Measurements from ENCODE around the gene AGBL4.

AGBL4 gene

DNA sequence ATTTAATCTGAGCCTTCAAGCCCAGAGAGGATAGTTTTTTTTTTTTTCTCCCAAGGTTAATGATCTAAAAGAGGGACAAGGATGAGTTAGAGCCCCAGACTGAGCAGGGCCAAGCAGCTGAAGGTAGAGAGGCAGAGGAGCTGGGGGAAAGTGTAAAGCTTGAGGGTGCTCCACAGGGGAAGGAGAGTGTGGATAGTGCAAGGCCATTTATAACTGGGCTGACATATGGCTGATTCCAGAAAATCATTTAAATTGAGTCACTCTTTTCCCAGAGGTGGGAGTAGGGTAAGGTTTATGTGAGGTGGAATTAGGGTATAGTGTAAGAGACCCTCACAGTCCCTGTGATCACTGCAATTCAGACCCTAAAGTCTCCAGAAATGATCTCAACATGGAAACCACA, 1302.8 kb downstream of the AGBL4 start:
- TF ChIP-seq, protein P1, sequence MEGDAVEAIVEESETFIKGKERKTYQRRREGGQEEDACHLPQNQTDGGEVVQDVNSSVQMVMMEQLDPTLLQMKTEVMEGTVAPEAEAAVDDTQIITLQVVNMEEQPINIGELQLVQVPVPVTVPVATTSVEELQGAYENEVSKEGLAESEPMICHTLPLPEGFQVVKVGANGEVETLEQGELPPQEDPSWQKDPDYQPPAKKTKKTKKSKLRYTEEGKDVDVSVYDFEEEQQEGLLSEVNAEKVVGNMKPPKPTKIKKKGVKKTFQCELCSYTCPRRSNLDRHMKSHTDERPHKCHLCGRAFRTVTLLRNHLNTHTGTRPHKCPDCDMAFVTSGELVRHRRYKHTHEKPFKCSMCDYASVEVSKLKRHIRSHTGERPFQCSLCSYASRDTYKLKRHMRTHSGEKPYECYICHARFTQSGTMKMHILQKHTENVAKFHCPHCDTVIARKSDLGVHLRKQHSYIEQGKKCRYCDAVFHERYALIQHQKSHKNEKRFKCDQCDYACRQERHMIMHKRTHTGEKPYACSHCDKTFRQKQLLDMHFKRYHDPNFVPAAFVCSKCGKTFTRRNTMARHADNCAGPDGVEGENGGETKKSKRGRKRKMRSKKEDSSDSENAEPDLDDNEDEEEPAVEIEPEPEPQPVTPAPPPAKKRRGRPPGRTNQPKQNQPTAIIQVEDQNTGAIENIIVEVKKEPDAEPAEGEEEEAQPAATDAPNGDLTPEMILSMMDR (IDR thresholded peaks at IDR 0.05): no peak

DNA sequence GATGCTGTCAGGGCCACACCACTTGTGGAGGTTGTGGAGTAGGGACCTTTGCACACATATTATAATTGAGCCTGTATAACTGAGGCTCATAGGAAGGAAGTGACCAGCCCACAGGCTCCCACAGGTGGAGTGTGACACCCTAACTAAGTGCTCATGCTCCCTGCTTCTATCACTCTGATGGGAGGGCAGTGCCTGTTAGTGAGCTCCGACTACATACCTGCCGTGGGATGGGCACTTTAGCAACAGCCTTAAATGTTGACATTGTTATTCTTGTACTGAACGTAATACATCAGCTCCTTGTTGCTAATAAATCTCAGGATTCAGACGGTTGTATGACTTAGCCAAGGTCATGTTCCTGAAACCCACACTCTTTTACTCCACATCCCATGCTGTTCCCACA, 1305.0 kb downstream of the AGBL4 start:
- TF ChIP-seq, protein P1 (IDR thresholded peaks at IDR 0.05): no peak

- TF ChIP-seq, protein P1 (IDR thresholded peaks at IDR 0.05): no peak
Measured at GRCh38 chr1:48718116-48718630, 1305.6 kb downstream of the AGBL4 start.

GRCh38 chr1:48717082-48717481, 1306.7 kb downstream of the AGBL4 start:
- TF ChIP-seq, protein P1 (IDR thresholded peaks at IDR 0.05): no peak

- TF ChIP-seq, protein P1 (IDR thresholded peaks at IDR 0.05): no peak
Measured at GRCh38 chr1:48715921-48716320, 1307.8 kb downstream of the AGBL4 start.

- TF ChIP-seq, protein P1 (IDR thresholded peaks at IDR 0.05): no peak
Measured at GRCh38 chr1:48710915-48711314, 1312.8 kb downstream of the AGBL4 start.

DNA sequence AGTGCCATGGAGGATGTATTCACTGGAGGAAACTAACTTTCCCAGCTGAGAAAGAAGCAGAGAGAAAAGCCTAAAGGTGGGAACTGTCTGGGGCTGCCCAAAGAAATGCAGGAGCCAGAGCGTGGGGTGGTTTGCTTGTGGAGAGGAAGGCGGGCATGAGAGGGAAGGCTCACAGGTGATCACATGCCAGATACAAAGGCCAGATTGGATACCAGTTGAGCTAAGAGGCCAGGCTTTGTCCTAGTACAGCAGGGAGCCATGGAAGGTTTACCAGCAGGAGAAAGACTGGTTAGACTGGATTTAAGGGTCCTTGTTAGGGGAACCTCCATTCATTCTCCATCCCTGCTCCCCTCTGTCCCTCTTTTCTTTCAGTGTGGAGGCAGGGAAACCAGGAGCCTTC, 1313.4 kb downstream of the AGBL4 start:
- TF ChIP-seq, protein P1 (IDR thresholded peaks at IDR 0.05): no peak

- TF ChIP-seq, protein P1 (IDR thresholded peaks at IDR 0.05): no peak
Measured at GRCh38 chr1:48704736-48705135, 1319.0 kb downstream of the AGBL4 start.

Measured in LNCAP (cell line).